PC-9 (cell line): ENCODE measurements around the gene ABCA4. TPM values are rescaled to one million over a fixed set of nuclear protein-coding genes. Genes with fewer than 3 reads are reported as not detected.

Source experiments
- BruUV-seq: library from RNA; stranded (reverse); fragments of 400-500 nt; replicated peaks from 2 replicates; lab custom pipeline; 2021; lab: Mats Ljungman, UMichigan
- CTCF ChIA-PET: fragments of 300-600 bp; sonication (Branson Sonifier 250); formaldehyde crosslinking; loops from one replicate; lab custom pipeline; 2022; ENCODE audit warnings: antibody characterized with exemption; lab: Charles Lee
- POLR2A ChIA-PET: fragments of 300-600 bp; sonication (Branson Sonifier 250); formaldehyde crosslinking; loops from one replicate; lab custom pipeline; 2022; ENCODE audit warnings: antibody characterized with exemption; ENCODE audit not compliant: unreplicated experiment; lab: Charles Lee
- DNase-seq, 2 experiments: peaks; one replicate each; pipeline versions ENCODE4 v3.0.0 to v3.0.0-alpha.2; 2015 to 2022; ENCODE audit warnings: mixed read lengths in 1 of 2
- H2AFZ ChIP-seq: fragments of 200-600 bp; sonication (generic); 2 replicates; pipeline ENCODE4 v1.8.1; 2017; ENCODE audit warnings: antibody characterized with exemption
- H3F3A ChIP-seq: fragments of 200-600 bp; sonication (generic); 2 replicates; pipeline ENCODE4 v1.8.1; 2017; ENCODE audit warnings: antibody characterized with exemption, mild to moderate bottlenecking, low read depth; ENCODE audit not compliant: insufficient read depth
- H3K27ac ChIP-seq: fragments of 200-600 bp; sonication (generic); 2 replicates; pipeline ENCODE4 v1.6.1; 2016; ENCODE audit warnings: mixed run types
- H3K27me3 ChIP-seq: fragments of 200-600 bp; sonication (generic); 2 replicates; pipeline ENCODE4 v1.6.1; 2016; ENCODE audit warnings: low read depth, mixed run types; ENCODE audit not compliant: insufficient read depth
- H3K36me3 ChIP-seq: fragments of 200-600 bp; sonication (generic); 2 replicates; pipeline ENCODE4 v1.6.1; 2016; ENCODE audit warnings: low read depth, mixed run types
- H3K4me1 ChIP-seq: fragments of 200-600 bp; sonication (generic); replicated peaks from 2 replicates; pipeline ENCODE4 v1.6.1; 2016; ENCODE audit warnings: mixed run types; ENCODE audit not compliant: insufficient read depth
- H3K4me2 ChIP-seq: fragments of 200-600 bp; sonication (generic); 2 replicates; pipeline ENCODE4 v1.6.1; 2017; ENCODE audit warnings: mixed run types
- H3K4me3 ChIP-seq: fragments of 200-600 bp; sonication (generic); 2 replicates; pipeline ENCODE4 v1.6.1; 2016; ENCODE audit warnings: mixed run types
- H3K79me2 ChIP-seq: fragments of 200-600 bp; sonication (generic); 2 replicates; pipeline ENCODE4 v1.6.1; 2017; ENCODE audit warnings: low read depth, mixed run types
- H3K9me2 ChIP-seq: fragments of 200-600 bp; sonication (generic); 2 replicates; pipeline ENCODE4 v1.8.1; 2017; ENCODE audit warnings: mild to moderate bottlenecking; ENCODE audit not compliant: insufficient read depth
- H3K9me3 ChIP-seq: fragments of 200-600 bp; sonication (generic); 2 replicates; pipeline ENCODE4 v1.8.1; 2016; ENCODE audit warnings: low read depth; ENCODE audit not compliant: insufficient read depth
- H4K20me1 ChIP-seq: fragments of 200-600 bp; sonication (generic); 2 replicates; pipeline ENCODE4 v1.8.1; 2017; ENCODE audit not compliant: insufficient read depth
- EZH2 ChIP-seq: fragments of 200-600 bp; sonication (generic); IDR thresholded peaks from 2 replicates; pipeline ENCODE4 v1.8.0; 2017; ENCODE audit warnings: antibody characterized with exemption, low read depth
- intact Hi-C: fragments of 100-400 bp; cut with micrococcal nuclease; formaldehyde crosslinking; loops from one replicate; pipeline ENCODE4 v1.10.0; 2022; ENCODE audit not compliant: unreplicated experiment
- total RNA-seq: library from RNA; stranded (reverse); gene quantifications from 2 replicates; pipeline ENCODE4 v1.2.3, GENCODE V29; 2021
- TF ChIP-seq, protein P1 (sequence below): fragments of 200-600 bp; sonication (generic); conservative IDR thresholded peaks from 2 replicates; pipeline ENCODE4 v1.6.1; 2017; ENCODE audit warnings: mixed run types, antibody characterized with exemption, mild to moderate bottlenecking, moderate library complexity

Gene ABCA4
- total RNA-seq, 1 experiment from 2014 or later = 20.8 TPM

DNA sequence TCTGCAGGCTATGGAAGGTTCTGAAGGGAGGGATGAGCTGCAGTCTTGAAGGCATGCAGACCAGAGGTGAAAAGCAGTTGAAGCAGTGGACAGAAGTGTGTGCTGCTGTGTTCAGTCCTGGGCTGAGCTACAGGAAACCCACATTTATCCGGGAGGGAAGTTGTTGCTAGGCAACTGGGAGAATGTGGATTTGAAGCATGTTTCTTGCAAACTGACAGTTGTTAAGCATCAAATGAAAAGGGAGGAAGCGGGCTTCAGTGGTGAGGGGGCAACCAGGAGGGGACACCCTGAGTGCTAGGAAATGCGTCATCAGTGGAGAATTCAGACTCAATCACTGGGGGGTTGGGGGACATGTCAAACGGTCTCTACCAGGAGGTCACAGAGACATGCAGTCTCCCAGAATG, 28.7 kb downstream of the ABCA4 start:
- Histone ChIP-seq H3K4me3 (no peak overlapping the region), H3K4me1 (peaks cover 6% of the 10 kb centered on the region; the same call in 1 of the 2 replicates), H3F3A (no peaks in the 10 kb centered on the region), H3K27me3 (no peaks in the 10 kb centered on the region), H3K9me3 (no peaks in the 10 kb centered on the region), H4K20me1 (no peaks in the 10 kb centered on the region), H3K27ac (no peak overlapping the region), H3K36me3 (no peaks in the 10 kb centered on the region), H2AFZ (no peak overlapping the region), H3K79me2 (no peaks in the 10 kb centered on the region), H3K4me2 (no peak overlapping the region), H3K9me2 (no peaks in the 10 kb centered on the region)
- BruUV-seq = no TSS peak
- intact Hi-C loops = no loop called here
- ChIA-PET CTCF (no interaction called here), POLR2A (no interaction called here)
- TF ChIP-seq EZH2 = no peak
- TF ChIP-seq, protein P1, sequence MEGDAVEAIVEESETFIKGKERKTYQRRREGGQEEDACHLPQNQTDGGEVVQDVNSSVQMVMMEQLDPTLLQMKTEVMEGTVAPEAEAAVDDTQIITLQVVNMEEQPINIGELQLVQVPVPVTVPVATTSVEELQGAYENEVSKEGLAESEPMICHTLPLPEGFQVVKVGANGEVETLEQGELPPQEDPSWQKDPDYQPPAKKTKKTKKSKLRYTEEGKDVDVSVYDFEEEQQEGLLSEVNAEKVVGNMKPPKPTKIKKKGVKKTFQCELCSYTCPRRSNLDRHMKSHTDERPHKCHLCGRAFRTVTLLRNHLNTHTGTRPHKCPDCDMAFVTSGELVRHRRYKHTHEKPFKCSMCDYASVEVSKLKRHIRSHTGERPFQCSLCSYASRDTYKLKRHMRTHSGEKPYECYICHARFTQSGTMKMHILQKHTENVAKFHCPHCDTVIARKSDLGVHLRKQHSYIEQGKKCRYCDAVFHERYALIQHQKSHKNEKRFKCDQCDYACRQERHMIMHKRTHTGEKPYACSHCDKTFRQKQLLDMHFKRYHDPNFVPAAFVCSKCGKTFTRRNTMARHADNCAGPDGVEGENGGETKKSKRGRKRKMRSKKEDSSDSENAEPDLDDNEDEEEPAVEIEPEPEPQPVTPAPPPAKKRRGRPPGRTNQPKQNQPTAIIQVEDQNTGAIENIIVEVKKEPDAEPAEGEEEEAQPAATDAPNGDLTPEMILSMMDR = no peak
- DNase-seq = no peak

DNA sequence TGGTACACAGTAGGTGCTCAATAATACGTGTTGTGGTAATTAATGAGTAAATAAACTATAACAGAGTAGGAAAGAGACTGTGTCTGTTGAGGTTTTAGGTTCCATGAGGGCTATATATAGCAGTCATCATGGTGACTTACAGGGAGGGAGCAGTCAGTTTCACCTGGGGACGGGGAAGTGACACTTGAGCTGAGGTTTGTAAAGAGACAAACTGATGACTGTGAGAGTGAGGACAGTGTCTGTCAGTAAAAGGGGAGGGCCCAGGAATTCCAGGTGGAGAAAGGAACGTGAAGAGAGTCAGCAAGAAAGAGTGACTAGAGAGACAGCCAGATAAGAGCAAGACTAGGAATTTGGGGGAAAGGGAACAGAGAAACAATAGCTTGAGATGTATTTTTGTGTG, 30.2 kb downstream of the ABCA4 start:
- no peaks in the 10 kb centered on the region for H3K9me3 ChIP-seq
- H2AFZ ChIP-seq = no peak overlapping the region
- no peaks in the 10 kb centered on the region for H4K20me1 ChIP-seq
- ChIA-PET CTCF (no interaction called here), POLR2A (interaction anchor here (0.7 kb wide), 1 partner anchor 22 kb away, joined by 3 read pairs; no protein-coding TSS in a partner anchor)
- H3K36me3 ChIP-seq = no peaks in the 10 kb centered on the region
- no peaks in the 10 kb centered on the region for H3K27me3 ChIP-seq
- peaks cover 6% of the 10 kb centered on the region; the same call in 1 of the 2 replicates for H3K4me1 ChIP-seq
- no peaks in the 10 kb centered on the region for H3K79me2 ChIP-seq
- peak; percentile 18 to 50 for DNase-seq
- no peak for TF ChIP-seq EZH2
- TF ChIP-seq, protein P1 = no peak
- H3K27ac ChIP-seq = 0 out of 2 replicates have a peak overlapping the region, but pooled peaks have one; percentile 3
- H3K9me2 ChIP-seq = no peaks in the 10 kb centered on the region
- intact Hi-C loops = no loop called here
- no peak overlapping the region for H3K4me2 ChIP-seq
- H3K4me3 ChIP-seq = no peak overlapping the region
- no peaks in the 10 kb centered on the region for H3F3A ChIP-seq
- no TSS peak for BruUV-seq

DNA sequence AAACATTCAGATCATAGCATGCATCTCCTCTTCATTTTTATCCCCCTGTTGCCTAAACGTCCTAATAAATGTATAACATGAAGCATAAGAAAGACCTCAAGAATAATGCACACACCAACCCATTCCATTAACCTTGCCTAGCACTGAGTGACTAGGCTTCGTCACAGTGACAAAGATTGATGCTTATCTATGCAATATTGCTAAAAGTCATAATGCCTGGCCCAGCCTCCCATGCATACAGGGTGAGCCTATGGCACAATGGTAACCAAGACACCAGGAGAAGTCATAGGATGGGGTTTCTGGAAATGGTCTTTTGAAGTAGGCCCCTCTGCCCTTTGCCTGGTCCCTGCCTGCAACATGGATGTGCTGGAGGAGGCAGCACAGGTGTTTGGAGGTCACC, 33.8 kb downstream of the ABCA4 start:
- CTCF ChIA-PET = no interaction called here
- intact Hi-C loops = no loop called here

More for the DNA sequence above, 33.8 kb downstream of the ABCA4 start:
- Histone ChIP-seq H3K27me3 (no peaks in the 10 kb centered on the region), H3K79me2 (no peaks in the 10 kb centered on the region), H3K4me1 (peaks cover 6% of the 10 kb centered on the region; the same call in 1 of the 2 replicates), H2AFZ (no peak overlapping the region), H3K27ac (no peak overlapping the region), H3K4me3 (no peak overlapping the region), H4K20me1 (no peaks in the 10 kb centered on the region), H3K36me3 (no peaks in the 10 kb centered on the region), H3F3A (no peaks in the 10 kb centered on the region), H3K9me3 (no peaks in the 10 kb centered on the region), H3K4me2 (no peak overlapping the region), H3K9me2 (no peaks in the 10 kb centered on the region)
- POLR2A ChIA-PET = no interaction called here
- DNase-seq = no peak
- TF ChIP-seq, protein P1 = no peak
- no peak for TF ChIP-seq EZH2
- BruUV-seq = no TSS peak
